Hematopoietic multipotent progenitor cell treated with erythropoietin and hydrocortisone succinate and interleukin-3 and kit ligand, for 4 days (in vitro differentiated cells): Measurements from ENCODE around the gene PLB1.
"Not testable (repeated sequence)": the region's sequence is repeated elsewhere in the genome, so short reads cannot be mapped to it uniquely, and the experiment has no call there.

ENCODE experiments used
- DNase-seq: peaks from one replicate; pipeline ENCODE4 v3.0.0-alpha.2; 2015

PLB1 gene

DNA sequence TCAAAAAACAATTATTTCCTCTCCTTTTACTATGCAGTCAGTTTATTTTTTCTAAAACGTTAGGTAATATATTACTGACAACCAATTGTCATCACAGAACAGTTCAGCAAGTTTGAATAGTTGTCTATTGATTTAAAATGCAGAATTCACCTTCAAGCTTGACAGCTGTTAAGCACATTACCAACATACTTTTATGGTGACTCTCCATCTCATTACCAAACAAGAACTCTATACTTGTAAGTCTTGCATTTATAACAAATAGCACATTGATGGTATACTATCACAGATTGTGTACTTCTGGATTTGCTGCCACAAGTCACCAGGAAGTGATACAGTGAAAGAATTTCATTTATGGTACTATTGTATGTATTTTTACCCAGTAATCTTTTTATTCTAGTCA is 156.4 kb downstream of the PLB1 start:
- no peak for DNase-seq

DNA sequence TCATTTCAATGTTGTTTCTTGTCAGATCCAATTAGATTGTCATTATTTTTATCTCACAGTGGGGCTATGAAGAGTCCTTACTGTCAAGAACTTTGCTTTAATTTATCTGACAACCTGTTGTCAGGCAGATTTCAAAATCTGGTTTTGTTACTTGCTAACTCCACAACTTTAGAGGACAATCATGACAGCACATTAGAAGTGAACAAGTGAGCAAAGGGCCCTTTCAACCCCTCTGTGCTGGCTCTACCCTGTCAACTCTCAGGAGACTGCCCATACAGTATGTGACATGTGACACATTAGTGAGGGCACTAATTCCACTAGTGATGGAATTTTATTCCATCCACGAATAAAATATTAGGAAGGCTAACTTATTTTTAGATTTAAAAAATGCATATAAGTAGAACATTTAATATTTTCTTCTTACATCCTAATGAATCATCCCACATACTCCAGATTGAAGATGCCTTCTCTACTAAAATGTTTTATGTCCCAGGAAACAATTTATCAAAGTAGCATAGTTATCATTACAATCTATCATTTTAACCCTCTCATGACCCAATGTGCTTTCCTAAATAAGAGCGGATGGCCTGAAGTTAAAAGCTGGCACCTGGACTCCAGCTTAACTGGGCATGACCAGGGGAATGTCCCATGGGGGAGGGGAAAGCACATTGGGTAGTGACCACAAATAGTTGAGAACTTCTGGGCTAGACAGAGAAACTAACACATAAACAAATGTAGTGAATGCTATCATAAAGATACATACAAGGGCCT is 158.2 kb downstream of the PLB1 start:
- DNase-seq = no peak

- no peak for DNase-seq
Measured at GRCh38 chr2:28654663-28655320, 158.9 kb downstream of the PLB1 start.

DNA sequence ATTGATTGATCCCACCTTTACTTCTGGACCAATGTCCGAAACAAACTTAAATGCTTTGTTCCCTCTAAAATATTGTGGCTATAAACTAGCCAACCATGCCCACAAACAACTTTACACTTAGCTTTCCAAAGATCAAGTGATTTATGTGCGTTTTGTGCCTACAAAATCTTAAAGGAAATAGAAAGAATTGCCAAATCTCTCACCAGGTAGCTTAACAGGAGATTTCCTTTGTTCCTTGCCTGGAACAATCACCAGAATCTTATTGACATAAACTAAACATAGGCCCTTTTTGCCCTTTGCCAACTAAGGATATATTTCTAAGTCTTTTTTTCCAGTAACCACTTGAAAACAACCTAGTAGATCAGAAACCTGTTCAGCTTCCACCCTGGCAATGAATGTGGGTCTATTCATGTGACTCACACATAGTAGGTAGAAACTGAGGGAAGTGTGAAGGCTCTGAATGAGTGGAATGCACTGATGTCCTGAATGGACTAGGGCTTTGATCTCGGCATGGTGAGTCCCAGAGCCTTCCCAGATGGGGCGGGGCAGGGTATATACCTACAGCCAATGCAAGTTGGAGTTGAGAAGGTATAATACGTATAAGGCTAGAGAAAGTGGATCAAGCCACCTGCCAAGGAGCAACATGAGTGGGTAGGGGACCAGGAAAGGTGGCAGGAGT is 161.2 kb downstream of the PLB1 start:
- no peak for DNase-seq

GRCh38 chr2:28658369-28658768 is 162.5 kb downstream of the PLB1 start:
- DNase-seq = no peak

DNA sequence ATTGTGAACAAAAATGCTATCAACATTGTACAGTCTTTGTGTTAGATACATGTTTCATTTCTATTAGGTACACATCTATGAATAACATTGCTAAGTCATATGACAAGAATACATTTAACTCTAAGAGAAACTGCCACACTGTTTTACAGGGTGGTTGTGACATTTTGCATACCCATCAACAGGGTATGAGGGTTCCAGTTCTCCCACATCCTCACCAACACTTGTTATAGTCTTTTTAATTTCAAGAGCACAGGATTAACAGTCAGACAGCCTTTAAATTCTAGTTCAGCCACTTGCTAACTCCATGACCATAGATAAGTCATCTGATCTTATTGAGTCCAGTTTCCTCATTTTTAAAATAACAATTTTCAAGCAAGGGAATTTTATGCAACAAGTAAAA is 163.3 kb downstream of the PLB1 start:
- DNase-seq = no peak

DNA sequence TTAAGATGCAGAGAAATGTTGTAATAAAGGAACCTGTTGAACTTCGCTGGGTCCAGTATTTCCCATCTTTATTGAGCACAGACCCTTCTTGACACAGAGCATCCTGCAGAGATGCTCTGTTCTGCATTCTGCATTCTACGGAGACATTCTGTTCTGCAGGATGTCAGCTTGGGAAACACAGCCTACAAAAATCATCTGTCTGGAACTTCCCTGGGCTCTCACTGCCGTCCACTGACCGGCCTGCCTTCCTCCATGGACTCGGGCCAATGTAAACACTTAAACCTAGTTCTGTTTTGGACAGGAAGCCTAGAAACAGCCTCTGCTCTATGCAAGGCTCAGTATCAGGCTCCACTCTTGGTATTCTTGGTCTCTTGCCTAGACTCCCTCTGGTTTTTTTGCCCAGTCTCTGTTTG is 165.7 kb downstream of the PLB1 start:
- DNase-seq = no peak

GRCh38 chr2:28662044-28662443 is 166.2 kb downstream of the PLB1 start:
- no peak for DNase-seq

DNA sequence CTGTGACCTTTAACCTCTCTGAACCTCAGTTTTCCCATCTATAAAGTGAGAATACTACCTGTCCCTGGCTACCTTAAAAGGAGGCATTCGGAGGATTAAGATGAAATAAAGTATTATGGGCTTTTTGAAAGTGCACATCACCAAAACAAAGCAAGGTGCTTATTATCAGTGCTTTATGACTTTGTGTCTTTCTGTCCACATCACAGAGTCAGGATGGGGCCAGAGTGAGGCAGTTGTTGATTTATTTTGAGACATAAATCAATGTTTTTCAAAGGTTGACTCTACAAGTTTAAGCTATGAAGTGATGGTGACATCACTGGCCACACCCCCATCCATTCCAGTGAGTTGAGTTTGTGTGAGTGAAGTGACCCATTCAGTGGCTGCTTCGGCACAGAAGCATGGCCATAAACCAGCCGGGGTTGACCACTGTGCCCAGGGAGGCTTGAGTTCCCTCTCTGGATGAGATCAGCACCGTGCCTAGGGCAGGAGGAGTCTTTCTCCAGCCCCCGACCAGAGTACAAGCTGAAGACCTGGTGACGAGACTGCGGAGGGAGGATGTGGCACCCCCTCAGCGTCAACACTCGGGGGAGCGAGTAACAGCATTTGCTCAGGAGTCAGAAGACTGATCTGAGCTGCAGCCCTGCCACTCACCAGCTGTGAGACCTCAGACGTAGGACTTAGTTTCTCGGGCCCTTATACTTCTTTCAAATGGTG is 166.8 kb downstream of the PLB1 start:
- no peak for DNase-seq

DNA sequence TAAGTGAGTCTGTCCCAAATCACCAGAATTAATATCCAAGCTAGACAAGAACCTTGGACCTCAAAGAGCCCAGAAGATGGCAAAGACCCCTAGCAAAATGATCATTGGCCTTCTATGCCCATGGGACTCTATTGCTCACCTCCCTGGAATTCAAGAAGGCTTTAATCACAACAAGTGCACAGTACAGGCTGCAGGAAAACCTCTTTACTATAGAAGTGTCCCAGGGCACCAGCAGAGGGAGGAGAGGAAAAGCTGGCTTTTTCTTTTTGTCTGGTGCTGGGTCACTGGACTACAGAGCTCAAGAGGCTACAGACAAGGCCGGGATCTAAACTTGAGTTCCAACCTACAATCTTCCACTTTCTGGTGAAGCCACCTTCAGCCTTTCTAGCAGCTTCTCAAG is 167.5 kb downstream of the PLB1 start:
- no peak for DNase-seq

DNA sequence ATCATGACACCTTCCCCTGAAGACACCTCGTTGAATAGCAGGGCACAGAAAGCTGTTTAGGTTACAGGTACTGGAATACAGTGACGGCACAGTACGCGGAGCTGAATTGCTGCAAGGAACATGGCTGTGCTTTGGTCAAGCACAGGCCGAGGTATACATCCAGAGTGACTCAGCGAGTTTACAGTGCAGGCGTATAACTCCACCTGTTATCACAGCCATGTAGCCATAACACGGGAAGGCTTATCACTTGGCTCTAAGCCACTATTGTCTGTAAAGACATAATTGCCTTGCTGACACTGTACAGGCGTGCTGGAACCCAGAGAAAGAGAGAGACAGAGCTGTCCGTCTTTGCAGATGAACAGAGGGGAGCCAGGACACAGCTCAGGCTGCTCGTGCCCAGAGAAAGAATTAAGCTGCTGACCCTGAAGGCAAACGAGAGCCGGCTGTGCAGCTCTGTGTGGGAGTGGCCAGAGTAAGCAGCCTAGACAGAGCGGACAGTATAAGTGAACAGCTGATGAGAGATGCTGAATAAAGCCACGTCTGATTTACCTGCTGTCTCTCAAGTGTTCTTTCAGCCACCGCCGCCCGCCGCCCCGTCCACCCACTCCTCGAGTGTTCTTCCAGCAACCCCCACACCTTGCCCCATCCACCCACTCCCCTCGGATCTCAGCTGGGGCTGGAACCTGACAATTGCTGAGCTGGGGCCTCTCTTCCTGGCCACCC is 168.4 kb downstream of the PLB1 start:
- DNase-seq = no peak

- DNase-seq = no peak
Measured at GRCh38 chr2:28665041-28665704, 169.3 kb downstream of the PLB1 start.

DNA sequence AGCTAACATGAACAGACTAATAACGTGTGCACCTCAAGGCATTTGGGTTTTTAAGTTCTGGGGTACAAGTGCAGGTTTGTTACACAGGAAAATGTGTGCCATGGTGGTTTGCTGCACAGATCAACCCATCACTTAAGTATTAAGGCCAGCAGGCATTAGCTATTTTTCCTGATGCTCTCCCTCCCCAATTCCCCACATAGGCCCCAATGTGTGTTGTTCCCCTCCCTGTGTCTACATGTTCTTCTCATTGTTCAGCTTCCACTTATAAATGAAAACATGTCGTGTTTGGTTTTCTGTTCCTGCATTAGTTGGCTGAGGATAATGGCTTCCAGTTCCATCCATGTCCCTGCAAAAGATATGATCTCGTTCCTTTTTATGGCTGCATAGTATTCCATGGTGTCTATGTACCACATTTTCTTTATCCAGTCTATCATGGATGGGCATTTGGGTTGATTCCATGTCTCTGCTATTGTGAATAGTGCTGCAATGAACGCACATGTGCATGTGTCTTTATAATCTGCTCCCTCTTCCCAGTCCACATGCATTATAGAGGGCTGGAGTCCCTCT is 170.0 kb downstream of the PLB1 start:
- not testable (repeated sequence) for DNase-seq

- DNase-seq = no peak
Measured at GRCh38 chr2:28666496-28667184, 170.8 kb downstream of the PLB1 start.

DNA sequence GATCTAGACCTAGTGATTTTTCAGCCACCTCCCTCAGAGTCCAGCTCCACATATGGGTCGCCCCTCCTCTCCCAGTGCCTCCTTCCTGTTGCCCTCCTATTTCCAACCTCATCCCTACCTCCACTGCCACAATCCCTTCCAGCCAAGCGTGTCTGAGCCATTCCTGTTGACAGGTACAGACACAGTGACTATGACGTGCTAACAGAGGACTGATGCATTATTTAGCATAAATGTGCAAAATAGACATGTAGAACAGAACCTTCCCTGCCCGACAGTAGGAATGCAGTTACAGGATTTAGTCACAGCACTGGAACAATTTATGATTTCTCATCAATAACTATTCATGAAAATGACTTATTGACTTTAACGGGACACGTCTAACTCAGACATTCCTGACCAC is 171.4 kb downstream of the PLB1 start:
- no peak for DNase-seq

DNA sequence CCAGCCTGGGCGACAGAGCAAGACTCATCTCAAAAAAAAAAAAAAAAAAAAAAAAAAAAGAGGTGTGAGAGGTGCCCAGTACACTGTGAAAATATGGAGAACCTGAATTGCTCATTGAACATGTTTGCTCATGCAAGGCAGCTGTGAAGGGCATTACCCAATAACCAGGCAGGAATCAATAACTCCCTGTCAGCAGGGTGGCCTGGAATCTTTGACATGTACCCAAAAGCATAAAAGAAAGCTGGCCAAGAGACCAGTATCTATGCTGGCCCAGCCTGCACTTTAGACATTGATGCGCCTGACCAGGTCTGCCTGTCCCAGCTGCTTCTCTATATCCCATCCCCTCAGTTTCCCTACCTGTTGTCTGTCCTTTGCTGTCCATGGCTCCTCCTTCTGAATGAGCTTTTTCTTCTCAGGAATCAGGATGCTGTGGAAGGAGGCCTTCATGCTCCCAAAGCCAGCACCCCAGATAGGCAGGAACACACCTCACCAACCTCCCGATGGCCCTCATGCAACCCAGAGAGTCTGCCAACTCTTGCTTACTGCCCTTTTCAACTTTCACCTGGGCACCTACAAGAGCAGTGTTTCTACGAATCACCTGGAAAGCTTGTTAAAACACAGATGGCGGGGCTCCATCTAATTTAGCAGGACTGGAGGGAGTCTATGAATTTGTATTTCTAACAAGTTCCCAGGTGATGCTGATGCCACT is 172.4 kb downstream of the PLB1 start:
- no peak for DNase-seq

GRCh38 chr2:28668880-28669279 is 173.0 kb downstream of the PLB1 start:
- no peak for DNase-seq

GRCh38 chr2:28670856-28671255 is 175.0 kb downstream of the PLB1 start:
- no peak for DNase-seq

- DNase-seq = no peak
Measured at GRCh38 chr2:28673338-28673737, 177.5 kb downstream of the PLB1 start.

DNA sequence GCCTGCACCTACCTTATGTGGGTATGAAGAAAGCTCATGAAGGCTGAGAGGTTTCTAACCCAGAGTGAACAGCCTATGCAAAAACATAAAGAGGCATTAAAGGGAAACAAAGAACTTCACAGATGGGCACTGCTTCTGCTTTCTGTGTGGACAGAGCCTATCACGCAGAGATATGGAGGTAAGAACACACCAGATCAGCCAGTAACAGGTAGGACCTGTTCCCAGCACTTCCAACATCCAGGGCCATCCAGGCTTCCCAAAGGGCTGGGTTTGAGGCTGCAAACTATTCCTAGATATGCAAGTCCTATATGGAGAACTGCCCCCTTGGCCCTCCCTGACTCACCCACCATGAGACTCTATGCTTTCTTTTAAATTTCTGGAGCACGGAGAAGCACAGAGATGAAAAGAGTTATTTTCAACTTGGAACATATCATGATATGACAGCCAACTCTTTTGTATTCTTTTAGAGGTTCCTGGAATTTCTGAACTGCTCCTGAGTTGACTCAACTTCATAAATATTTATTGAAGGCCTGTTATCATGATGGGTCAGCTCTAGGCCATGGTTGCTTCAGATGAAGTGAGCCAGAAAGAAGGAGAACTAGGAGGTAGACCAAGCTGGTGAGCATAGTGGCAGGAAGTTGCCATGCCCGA is 178.3 kb downstream of the PLB1 start:
- no peak for DNase-seq
